Activated CD4-positive, CD25-positive, alpha-beta regulatory T cell treated with anti-CD3 and anti-CD28 coated beads, Interleukin-2, amount 50 U/mL, for 72 hours (primary cell): ENCODE results near the gene LDB3.

Source experiments
- DNase-seq: peaks from one replicate; pipeline ENCODE4 v3.0.0; 2021

Gene LDB3

DNA sequence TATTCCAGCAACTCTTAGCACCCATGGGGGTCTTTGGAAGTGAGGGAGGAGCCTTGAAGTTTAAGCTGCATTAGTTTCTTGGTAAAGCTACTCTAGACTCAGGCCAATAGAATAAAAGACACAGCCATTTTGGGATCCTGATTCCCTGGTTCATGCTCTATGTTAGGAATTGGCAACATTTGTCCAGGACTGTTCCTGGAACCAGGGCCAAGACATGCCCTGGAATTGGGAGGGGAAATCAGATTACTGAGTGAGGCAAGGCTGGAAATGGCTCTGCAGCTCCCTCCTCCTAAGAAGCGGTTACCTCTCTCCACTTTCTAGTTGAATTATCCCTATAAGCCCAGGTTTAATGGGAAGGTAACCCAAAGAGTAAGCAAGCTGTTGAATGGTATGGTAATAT is 73.9 kb downstream of the LDB3 start:
- no peak for DNase-seq

DNA sequence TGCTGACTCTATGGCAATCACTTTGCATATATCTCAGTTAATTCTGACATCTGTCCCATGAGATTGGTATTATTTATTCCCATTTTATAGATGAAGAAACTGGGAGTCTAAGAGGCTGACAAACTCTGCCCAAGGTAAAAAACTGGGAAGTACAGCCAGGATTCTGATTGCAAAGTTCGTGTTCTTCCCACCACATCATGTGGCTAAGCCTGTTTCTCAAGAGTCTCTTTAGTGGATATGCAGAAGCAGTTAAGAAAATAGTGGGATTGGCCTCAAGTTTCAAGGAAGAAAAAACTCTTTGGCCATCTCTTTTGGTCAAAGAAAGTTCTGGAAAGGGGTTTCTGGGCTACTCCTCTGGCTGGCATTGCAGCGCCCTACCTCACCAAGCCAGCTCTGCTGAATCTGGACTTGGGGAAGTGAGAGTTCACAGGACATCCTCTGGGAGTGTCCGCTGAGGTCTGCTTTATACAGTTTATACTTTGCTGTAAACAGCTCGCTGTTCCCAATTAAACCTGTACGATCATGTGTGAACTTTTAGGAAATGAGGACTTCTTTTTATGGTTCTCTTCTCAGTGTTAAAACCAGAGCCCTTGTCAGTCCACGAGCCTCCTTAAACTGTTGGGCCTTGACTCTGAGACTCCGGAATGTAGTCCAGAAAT is 75.9 kb downstream of the LDB3 start:
- DNase-seq, result no peak

DNA sequence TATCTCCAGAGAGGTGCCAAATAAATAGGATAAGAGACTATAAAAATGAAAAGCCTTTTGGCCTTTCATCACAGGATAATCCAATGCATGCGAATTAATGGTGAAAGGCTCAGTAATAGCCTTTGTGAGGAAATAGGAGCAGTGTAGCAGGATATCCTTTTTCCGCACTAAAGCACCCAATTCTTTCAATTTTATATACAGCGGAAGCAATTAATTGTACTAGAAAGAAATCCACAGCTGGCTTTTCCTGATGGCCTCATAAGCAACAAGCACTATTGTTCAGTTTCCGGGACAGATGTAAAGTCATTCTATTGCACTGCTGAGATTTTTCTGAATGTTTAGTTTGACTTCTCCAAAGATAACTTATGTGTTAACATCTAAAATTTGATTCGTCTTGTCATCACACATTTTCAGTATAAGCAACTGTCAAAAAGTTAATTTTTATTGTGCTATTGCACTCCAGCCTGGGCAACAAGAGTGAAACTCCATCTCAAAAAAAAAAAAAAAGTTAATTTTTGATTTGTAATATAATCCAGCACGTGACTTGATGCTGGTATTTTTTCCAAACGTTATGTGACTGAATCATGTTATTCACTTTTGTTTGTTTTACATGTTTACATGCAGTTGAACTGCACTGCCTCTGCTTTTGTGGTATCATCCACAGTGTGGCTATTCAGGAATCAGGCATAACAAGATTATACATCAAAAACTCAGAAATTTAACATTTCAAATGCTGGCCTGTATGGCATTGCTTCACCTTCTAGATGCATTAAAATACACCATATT is 79.7 kb downstream of the LDB3 start:
- no peak for DNase-seq

DNA sequence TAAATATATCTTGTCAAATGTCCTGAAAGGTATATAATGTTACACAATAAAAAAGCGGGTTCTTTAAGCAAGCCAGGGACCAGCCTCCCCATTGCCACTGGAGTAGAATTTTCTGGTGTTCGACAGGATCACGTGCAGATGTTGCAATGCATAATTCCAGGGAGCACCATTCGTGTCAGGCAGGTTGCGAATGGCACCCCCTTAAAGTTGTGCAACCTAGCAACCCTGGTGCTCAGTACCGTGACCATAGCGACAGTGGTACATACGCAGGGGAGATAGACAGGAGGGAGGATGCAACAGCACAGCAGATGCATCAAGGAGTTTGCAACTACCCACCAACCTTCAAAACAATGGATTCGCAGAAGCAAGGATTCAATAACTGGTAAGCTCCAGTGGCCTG is 81.5 kb downstream of the LDB3 start:
- DNase-seq, result no peak

DNA sequence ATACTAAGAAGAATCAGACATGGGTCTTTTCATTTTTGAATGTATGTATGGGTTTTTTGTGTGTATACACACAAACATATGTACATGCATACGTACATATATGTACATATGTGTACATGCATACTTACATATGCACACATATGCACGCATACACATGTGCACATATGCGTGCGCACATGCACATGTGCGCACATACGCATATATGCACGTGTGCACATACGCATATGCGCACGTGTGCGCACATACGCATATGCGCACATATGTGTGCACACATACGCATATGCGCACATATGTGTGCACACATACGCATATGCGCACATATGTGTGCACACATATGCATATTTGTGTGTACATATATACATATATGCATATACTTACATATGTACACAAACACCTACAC is 83.2 kb downstream of the LDB3 start:
- DNase-seq, result no peak

DNA sequence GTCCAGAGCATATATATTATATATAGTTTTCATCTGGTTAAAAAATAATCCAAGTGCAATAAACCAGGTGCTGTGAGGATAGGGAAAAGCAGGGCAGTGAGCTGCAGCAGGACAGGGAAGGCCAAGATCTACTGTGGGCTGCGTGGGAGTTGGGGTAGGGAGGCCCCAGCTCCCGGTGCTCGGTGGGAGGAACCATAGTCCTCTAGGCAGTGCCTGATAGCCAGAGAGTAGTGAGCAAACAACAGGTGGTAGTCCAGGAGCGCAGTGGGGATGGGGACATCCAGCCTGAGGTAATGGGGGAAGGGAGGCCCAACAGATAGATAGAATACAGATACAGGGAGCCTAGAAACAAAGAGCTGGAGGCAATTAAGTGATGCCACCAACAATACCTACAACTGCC is 84.0 kb downstream of the LDB3 start:
- no peak for DNase-seq

DNA sequence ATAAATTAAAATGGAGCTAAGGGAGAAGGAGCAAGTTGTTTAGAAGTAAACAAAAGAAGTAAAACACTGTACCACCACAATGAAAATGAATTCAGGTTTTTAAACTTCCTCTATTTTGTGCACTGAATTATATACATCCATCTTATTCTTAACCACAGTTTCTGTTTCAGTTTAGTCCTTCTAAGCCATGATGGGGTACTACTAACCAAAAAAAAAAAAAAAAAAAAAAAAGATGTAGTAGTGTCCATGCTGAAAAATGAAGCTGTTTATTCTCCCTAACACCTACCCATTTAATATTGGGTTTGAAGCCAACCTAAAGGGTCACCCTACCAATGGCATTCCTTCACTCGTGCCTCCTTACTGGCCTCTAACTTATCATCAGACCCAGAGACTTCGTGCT is 84.7 kb downstream of the LDB3 start:
- no peak for DNase-seq

DNA sequence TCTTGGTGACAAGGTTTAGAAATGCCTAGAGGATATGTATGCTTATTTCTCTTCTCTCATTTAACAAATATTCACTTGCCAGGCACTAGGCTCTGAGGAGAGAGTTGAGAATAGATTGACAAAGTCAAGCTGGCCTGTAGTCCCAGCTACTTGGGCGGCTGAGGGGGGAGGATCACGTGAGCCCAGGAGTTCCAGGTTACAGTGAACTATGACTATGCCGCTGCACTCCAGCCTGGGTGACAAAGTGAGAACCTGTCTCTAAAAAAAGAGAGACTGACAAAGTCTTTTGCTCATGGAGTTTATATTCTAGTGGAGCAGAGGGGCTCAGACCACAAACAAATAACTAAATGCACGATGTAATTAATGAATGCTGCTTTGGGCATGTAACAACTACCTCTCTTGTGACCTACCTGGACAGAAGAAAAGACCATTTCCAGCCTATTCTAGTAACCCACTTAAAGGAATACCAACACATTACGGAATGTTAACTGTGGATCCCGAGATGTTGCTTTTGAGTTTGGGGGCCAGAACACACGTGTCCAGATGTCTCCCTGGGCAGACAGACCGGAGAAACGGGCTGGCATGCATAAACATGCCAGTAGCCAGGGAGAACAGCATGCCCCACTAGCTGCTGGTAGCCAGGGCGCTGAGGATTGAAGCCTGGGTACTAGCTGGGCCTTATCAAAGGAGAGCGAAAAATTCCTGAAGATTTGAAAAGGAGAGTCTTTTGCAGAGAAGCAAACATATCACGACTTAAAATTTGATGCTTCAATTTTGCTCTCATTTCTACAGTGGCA is 85.5 kb downstream of the LDB3 start:
- DNase-seq, result no peak

DNA sequence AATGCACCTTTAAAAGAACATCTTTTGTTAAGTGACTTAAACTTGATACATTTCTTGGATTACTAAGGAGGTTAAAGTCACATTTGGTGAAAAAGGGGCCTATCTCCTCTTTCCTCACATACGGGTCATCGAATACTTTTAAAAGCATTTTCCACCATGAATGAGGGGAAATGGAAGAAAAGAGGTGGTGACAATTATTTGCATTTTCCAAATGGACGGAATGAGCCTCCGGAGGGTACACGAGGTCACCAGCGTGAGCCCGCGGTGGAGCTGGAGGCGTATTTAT is 87.1 kb downstream of the LDB3 start:
- DNase-seq, result no peak

DNA sequence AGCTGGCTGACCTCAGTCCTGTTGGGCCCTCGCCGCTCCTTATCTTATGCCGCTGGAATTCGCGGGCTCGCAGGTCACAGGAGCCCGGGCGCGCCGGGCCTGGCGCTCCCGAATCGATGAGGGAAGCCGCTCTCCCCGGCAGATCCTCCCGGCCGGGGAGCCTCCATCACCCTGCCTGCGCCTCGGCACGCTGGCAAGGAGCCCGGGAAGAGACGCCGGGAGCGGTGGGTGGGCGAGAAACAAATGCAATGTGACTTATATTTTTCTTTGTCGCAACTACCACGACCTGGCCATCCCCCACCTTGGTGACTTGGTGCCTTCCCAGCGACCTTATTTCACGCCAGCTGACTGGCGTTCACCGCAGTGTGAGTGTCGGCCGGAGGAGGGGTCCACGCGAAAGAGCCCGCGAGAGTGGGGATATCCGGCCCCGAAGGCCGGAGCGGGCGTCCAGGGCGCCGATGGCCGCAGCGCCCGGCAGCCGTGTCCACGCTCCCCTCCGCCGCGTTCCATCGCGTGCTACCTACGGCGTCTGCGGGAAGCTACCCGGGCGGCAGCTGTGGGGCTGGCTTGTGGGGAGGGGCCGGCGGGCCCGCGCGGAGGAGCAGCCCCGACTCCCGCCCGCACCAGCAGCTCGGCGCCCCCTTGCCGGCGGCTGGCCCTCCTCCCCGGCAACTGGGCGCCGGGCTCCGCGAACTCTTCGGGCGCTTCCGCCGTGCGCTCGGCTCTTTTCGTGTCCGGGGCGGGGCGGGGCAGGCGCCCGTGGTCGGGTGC is 87.6 kb downstream of the LDB3 start:
- DNase-seq, result peak; percentile 92

DNA sequence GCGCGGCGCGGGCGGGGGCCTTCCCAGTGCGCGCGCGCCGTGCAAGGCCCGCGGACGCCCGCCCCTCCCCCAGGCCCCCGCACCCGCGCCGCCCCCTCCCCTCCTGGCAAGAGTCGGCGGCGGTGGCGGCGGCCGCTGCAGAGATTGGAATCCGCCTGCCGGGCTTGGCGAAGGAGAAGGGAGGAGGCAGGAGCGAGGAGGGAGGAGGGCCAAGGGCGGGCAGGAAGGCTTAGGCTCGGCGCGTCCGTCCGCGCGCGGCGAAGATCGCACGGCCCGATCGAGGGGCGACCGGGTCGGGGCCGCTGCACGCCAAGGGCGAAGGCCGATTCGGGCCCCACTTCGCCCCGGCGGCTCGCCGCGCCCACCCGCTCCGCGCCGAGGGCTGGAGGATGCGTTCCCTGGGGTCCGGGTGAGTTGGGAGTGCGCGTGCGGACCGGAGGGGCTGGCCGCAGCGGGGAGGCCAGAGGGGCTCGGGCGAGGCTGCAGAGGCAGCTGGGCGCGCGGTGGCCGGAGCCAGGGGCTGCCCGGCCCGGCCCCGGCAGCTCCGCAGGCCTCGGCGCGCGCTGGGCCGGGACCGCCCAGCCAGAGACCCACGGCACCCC is 88.3 kb downstream of the LDB3 start, which contains the start of gene BMPR1A:
Gene BMPR1A (plus strand): TSS at position 109 of the 602 bp plus-strand sequence. CDS start 119,400 bp downstream, outside the sequence.
- no peak for DNase-seq

DNA sequence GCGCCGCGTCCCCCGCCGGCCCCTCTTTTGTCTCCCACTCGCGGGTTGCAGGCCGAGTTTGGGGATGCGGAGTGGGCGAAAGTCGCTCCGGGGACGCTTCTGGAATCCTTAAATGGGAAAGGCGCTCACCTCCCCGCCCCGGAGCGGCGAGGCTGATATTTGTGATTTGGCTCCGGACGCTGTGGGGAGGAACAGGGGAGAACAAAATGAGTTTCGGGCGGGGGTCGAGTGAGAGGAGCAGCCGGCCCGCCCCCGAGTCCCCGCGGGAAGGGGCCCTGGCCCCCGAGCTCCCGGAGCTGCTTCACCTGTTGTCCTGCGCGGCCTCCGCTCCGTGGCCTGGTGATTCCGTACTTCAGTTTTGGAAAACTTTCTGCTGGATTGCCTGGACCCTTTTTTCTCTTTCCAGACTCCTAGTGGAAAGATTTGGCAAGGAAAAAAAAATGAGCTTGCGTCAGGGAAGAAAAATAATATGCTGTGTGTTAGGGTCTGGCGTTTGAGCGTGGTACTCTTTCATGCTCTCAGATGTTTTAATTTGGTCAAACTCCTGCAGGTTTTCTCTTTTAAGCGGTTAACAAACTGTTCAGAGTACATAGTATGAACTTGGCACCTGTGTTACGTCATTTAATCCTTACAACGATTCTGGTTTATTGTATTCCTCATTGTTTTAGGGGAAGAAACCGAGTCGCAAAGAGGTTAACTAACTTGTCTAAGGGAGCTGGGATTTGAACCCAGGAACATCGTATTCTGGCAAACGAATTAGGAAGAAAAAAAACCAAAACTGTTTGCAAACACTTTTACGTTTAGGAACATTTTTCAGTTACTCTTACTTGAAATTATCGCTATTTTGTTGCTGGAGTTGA is 89.0 kb downstream of the LDB3 start:
- no peak for DNase-seq

DNA sequence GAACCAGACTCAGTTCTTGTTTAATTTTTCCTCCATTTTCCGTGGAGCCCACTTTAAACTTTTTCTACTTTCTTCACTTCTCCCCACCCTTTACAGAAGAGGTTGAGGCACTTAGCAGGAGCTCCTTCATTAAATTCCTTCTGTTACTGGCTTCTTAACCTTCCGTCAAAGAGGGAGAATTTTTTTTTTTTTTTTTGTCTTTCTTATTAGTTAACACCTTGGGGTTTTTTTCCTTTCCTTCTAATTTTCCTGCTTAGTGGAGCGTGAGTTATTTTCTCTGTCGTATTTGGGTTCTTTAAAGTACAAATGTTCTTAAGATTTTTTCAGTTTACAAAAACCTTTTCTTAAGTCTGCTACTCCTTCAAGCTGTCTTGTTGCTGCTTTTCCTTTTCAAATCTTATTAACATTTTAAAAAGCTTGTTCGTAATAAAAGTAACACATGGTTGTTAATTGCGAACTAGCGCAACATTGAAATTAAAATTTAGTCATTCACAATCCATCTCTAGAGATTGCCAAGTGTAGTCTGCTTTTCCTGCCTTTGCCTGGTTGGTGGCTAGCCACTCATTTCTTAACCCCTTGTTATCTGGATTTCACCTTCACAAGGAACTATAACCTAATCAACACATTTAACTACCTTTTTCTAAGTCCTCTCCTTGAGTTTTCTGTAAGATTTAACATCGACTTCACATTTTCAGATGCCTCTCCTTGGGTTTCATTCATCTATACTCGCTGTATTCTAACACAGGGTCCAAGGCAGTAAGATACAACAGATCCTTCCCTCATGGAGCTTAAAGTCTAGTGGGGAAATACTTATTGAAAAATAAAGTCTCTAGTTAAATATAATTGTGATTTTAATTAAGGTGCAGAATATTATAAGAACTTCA is 90.1 kb downstream of the LDB3 start:
- DNase-seq, result no peak

DNA sequence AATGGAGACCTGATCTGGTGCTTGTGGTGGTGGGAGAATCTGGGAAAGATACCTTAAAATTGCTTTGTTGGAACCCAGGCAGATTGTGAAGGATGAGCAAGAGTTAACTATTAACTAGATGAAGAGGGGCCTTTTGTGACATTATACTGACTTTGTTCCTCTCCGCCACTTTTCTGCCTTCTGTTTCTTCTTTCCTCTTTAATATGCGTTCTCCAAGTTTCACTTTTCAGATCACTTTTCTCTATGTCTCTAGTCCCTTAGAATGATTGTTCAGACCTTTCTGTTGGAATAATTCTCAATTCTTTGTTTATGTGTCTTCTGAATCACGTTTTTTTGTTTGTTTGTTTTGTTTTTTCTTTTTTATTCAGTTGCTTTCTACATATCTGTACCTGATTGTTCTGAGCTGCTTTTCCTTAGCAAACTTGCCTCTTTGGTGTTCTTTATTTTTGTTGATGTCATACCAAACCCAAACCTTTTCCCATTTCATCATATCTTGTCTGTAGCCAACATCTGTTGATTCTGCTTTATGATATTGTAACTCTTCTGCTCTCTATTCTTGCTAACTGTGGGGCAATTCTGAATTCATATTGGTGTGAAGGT is 90.9 kb downstream of the LDB3 start:
- no peak for DNase-seq

DNA sequence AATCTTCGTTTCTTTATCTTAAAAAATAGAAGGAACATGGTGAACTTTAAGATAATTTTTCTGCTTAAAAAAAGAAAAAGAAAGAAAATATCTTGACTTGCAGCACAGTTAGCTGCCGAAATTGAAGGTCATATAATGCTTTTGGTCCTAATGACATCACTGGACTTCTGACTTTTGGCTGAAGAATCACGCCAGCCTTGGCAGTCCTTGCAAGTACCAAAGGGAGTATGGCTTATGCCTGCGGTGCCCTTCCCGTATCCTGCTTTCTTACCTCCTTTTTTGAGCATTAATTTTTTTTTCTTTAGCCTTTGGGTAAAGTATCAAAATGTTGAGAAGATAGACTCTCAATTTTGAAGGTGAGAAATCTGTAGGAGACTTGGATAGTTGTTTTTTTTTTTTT is 95.1 kb downstream of the LDB3 start:
- DNase-seq, result no peak

DNA sequence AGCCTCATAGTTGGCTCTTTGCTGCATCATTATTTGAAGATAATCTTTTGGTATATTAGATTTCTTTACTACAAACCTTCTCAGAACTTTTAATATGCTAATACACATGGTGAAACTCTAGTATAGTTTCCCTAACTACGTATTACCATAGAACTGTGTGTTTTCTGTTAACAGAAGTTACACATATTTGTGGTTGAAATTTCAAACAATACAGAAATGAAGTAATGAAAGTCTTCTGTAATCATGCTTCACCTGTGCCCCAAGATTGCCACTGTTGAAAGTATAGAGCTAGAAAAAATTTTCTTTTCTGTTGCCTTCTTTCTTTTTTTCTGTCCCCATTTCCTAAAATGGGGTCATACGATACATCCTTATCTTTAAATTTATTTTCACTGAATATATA is 97.2 kb downstream of the LDB3 start:
- DNase-seq, result no peak

DNA sequence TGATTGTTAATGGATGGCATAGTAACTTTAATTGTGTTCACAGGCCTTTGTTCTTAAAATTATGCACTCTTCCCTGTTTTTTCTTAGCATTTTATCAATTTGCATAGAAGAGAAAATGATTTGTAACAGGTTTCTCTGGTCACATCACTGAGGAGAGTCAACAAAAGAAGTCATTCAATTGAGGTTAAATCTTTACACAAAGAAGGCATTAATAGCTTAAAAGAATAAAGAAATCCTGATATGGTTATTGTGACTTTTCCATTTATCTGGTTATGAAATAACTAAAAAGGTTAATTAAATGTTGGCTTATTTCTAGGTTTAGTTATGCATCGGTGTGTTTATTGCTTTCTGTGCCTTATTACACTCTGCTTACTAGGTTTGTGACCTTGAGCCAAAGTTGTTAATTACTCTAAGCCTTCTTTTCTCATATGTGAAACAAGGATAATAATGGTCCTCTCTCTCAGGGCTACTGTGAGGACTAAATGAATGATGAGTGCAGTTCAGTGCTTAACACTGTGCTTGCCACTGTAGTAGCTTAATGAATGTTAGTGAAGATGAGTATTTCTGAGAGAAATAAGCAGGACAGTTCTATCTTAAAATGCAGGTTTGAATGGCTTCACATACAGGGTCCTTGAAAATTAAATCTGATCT is 100.2 kb downstream of the LDB3 start:
- no peak for DNase-seq

DNA sequence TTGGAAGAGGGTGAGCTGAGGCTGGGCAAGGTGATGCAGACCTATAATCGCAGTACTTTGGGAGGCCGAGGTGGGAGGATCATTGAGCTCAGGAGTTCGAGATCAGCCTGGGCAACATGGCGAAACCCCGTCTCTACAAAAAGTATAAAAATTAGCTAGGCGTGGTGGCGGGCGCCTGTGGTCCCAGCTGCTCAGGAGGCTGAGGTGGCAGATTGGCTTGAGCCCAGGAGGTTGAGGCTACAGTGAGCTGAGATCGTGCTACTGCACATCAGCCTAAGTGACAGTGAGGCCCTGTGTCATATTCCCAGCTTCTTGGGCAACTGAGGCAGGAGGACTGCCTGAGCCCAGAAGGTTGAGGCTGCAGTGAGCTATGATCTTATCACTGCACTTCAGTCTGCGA is 101.7 kb downstream of the LDB3 start:
- no peak for DNase-seq

DNA sequence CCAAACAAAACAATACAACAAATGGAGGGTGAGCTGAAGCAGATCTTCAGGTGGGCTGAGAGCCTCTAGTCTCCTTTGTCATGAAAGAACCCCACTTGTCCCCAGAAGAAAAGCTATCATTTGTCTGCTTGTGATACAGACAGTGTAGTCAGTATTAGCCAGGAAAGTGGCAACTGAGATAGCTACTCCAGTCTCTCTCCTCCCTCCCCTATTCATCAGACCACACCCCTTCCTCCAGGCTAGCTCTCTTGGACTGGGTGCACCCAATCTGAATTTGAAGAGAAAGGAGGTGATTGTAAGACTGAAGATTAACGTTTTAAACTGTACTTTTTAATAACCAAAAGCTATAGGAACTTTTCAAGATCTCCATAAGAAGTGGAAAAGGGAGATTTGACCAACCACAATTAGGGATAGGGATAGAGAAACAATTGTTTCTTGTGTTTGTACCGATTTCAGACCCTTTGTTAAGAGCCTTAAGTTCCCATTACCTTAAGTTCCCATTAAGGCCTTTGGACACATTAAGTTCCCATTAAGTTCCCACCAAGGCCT is 102.2 kb downstream of the LDB3 start:
- DNase-seq, result no peak

DNA sequence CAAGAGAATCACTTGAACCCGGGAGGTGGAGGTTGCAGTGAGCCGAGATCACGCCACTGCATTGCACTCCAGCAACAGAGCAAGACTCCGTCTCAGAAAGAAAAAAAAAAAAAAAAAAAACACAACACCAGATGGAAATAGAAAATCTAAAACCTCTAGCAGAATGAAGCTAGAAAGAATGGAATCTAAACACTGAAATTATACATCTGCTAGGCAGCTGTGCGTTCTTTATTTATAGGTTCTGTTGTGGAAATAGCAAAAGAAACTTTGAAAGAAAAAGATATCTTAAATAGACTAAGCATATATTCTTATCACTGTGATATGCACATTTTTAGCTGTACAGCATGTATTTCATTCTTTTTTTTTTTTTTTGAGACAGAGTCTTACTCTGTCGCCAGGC is 105.2 kb downstream of the LDB3 start:
- DNase-seq, result no peak
